ENCODE results near the gene CCDC159.
A peak's percentile ranks its signal among the peaks of the same experiment; 100 is the strongest.
"Not testable (repeated sequence)": the region's sequence is repeated elsewhere in the genome, so short reads cannot be mapped to it uniquely, and the experiment has no call there.

The CCDC159 gene

GRCh38 chr19:11325544-11325943 is 20.8 kb upstream of the CCDC159 start:
- Mint-ChIP-seq H3K27ac (no peak overlapping the region), H3K36me3 (peaks cover 4% of the 10 kb centered on the region), H3K4me1 (peaks cover 31% of the 10 kb centered on the region), H3K9me3 (no peaks in the 10 kb centered on the region), H3K4me3 (no peak overlapping the region), H3K27me3 (peaks cover 12% of the 10 kb centered on the region)
- CTCF ChIA-PET, result interaction anchor here (1.7 kb wide), 2 partner anchors 8 to 55 kb away, joined by 5 to 7 read pairs; no protein-coding TSS in a partner anchor
- no peak for DNase-seq

- Mint-ChIP-seq H3K4me1 (peaks cover 3% of the 10 kb centered on the region), H3K27me3 (no peaks in the 10 kb centered on the region), H3K36me3 (peaks cover 6% of the 10 kb centered on the region), H3K27ac (no peak overlapping the region), H3K9me3 (no peaks in the 10 kb centered on the region), H3K4me3 (no peak overlapping the region)
- DNase-seq, result no peak
- CTCF ChIA-PET, result no interaction called here
These were observed 16.2 kb upstream of the CCDC159 start for GRCh38 chr19:11330127-11330526.

GRCh38 chr19:11331502-11331901 is 14.8 kb upstream of the CCDC159 start:
- Mint-ChIP-seq H3K4me1 (no peaks in the 10 kb centered on the region), H3K27ac (no peak overlapping the region), H3K9me3 (no peaks in the 10 kb centered on the region), H3K4me3 (no peak overlapping the region), H3K36me3 (peaks cover 17% of the 10 kb centered on the region), H3K27me3 (no peaks in the 10 kb centered on the region)
- DNase-seq, result no peak
- CTCF ChIA-PET, result no interaction called here

GRCh38 chr19:11332822-11333221 is 13.5 kb upstream of the CCDC159 start:
- CTCF ChIA-PET, result interaction anchor here (0.6 to 1.7 kb wide), 2 partner anchors 8 to 45 kb away, joined by 3 to 5 read pairs; no protein-coding TSS in a partner anchor
- H3K9me3 Mint-ChIP-seq, result no peaks in the 10 kb centered on the region
- H3K4me3 Mint-ChIP-seq, result no peak overlapping the region
- H3K27ac Mint-ChIP-seq, result no peak overlapping the region
- H3K27me3 Mint-ChIP-seq, result no peaks in the 10 kb centered on the region
- H3K4me1 Mint-ChIP-seq, result peaks cover 9% of the 10 kb centered on the region
- H3K36me3 Mint-ChIP-seq, result peaks cover 20% of the 10 kb centered on the region
- DNase-seq, result no peak

GRCh38 chr19:11333838-11334237 is 12.5 kb upstream of the CCDC159 start:
- Mint-ChIP-seq H3K4me1 (peaks cover 17% of the 10 kb centered on the region), H3K36me3 (peaks cover 20% of the 10 kb centered on the region)
- DNase-seq, H3K27me3 Mint-ChIP-seq, H3K4me3 Mint-ChIP-seq, H3K9me3 Mint-ChIP-seq, H3K27ac Mint-ChIP-seq: not testable (repeated sequence)
- CTCF ChIA-PET, result interaction anchor here (1.7 kb wide), 1 partner anchor 9 kb away, joined by 5 read pairs; no protein-coding TSS in a partner anchor

- Mint-ChIP-seq H3K27ac (no peak overlapping the region), H3K4me1 (peaks cover 27% of the 10 kb centered on the region), H3K36me3 (peaks cover 20% of the 10 kb centered on the region), H3K4me3 (no peak overlapping the region), H3K9me3 (no peaks in the 10 kb centered on the region), H3K27me3 (peaks cover 7% of the 10 kb centered on the region)
- CTCF ChIA-PET, result no interaction called here
- no peak for DNase-seq
These were observed 10.7 kb upstream of the CCDC159 start for GRCh38 chr19:11335449-11336146.

GRCh38 chr19:11337080-11337479 is 9.2 kb upstream of the CCDC159 start:
- Mint-ChIP-seq H3K4me1 (peaks cover 27% of the 10 kb centered on the region), H3K4me3 (peak overlapping the region; percentile 7), H3K27me3 (peaks cover 7% of the 10 kb centered on the region), H3K27ac (no peak overlapping the region), H3K36me3 (peaks cover 20% of the 10 kb centered on the region), H3K9me3 (no peaks in the 10 kb centered on the region)
- CTCF ChIA-PET, result interaction anchor here (1.0 kb wide), 1 partner anchor 44 kb away, joined by 3 read pairs; no protein-coding TSS in a partner anchor
- DNase-seq, result no peak

- H3K4me1 Mint-ChIP-seq, result peaks cover 27% of the 10 kb centered on the region
- H3K27me3 Mint-ChIP-seq, result peaks cover 7% of the 10 kb centered on the region
- H3K27ac Mint-ChIP-seq, result no peak overlapping the region
- no peak for DNase-seq
- no peaks in the 10 kb centered on the region for H3K9me3 Mint-ChIP-seq
- CTCF ChIA-PET, result interaction anchor here (1.0 kb wide), 1 partner anchor 43 kb away, joined by 3 read pairs; no protein-coding TSS in a partner anchor
- no peak overlapping the region for H3K4me3 Mint-ChIP-seq
- H3K36me3 Mint-ChIP-seq, result peaks cover 18% of the 10 kb centered on the region
These were observed 8.2 kb upstream of the CCDC159 start for GRCh38 chr19:11338121-11338520.

GRCh38 chr19:11338569-11339253 is 7.6 kb upstream of the CCDC159 start:
- H3K27me3 Mint-ChIP-seq, result peaks cover 7% of the 10 kb centered on the region
- no peaks in the 10 kb centered on the region for H3K9me3 Mint-ChIP-seq
- H3K27ac Mint-ChIP-seq, result no peak overlapping the region
- peak overlapping the region; percentile 70 for H3K4me3 Mint-ChIP-seq
- no peak for DNase-seq
- CTCF ChIA-PET, result interaction anchor here (1.2 kb wide), 1 partner anchor 97 kb away, joined by 5 read pairs; no protein-coding TSS in a partner anchor
- H3K36me3 Mint-ChIP-seq, result peaks cover 18% of the 10 kb centered on the region
- peaks cover 27% of the 10 kb centered on the region for H3K4me1 Mint-ChIP-seq

GRCh38 chr19:11339254-11340098 is 6.8 kb upstream of the CCDC159 start, which contains the start of gene RAB3D:
TSS of gene RAB3D (minus strand) at chr19:11339657. CDS start at chr19:11337399, 2,258 bp downstream.
- DNase-seq, result peak; percentile 88
- H3K4me3 Mint-ChIP-seq, result peak within 1 kb of the TSS; percentile 70
- CTCF ChIA-PET, result interaction anchor here (0.8 to 1.2 kb wide), 2 partner anchors 97 to 201 kb away, joined by 3 to 5 read pairs; no protein-coding TSS in a partner anchor
- peaks cover 7% of the 10 kb centered on the region for H3K27me3 Mint-ChIP-seq
- H3K36me3 Mint-ChIP-seq, result peaks cover 16% of the 10 kb centered on the region
- H3K9me3 Mint-ChIP-seq, result no peaks in the 10 kb centered on the region
- H3K27ac Mint-ChIP-seq, result no peak within 1 kb of the TSS
- peaks cover 30% of the 10 kb centered on the region for H3K4me1 Mint-ChIP-seq

- peaks cover 14% of the 10 kb centered on the region for H3K36me3 Mint-ChIP-seq
- H3K9me3 Mint-ChIP-seq, DNase-seq, H3K27ac Mint-ChIP-seq, H3K27me3 Mint-ChIP-seq: not testable (repeated sequence)
- H3K4me3 Mint-ChIP-seq, result peak overlapping the region; percentile 70
- CTCF ChIA-PET, result interaction anchor here (0.8 to 1.2 kb wide), 2 partner anchors 98 to 202 kb away, joined by 3 to 5 read pairs; no protein-coding TSS in a partner anchor
- H3K4me1 Mint-ChIP-seq, result peaks cover 31% of the 10 kb centered on the region
These were observed 6.2 kb upstream of the CCDC159 start for GRCh38 chr19:11340099-11340467.

- H3K4me3 Mint-ChIP-seq, result no peak overlapping the region
- H3K36me3 Mint-ChIP-seq, result peaks cover 1% of the 10 kb centered on the region
- H3K4me1 Mint-ChIP-seq, result peaks cover 47% of the 10 kb centered on the region
- no peak for DNase-seq
- H3K27ac Mint-ChIP-seq, result no peak overlapping the region
- CTCF ChIA-PET, result no interaction called here
- H3K27me3 Mint-ChIP-seq, result peaks cover 7% of the 10 kb centered on the region
- no peaks in the 10 kb centered on the region for H3K9me3 Mint-ChIP-seq
These were observed 3.9 kb upstream of the CCDC159 start for GRCh38 chr19:11342429-11342828.

- Mint-ChIP-seq H3K27me3 (no peaks in the 10 kb centered on the region), H3K27ac (peak overlapping the region; percentile 88), H3K9me3 (peaks cover 11% of the 10 kb centered on the region), H3K36me3 (peaks cover 1% of the 10 kb centered on the region), H3K4me3 (peak overlapping the region; percentile 88), H3K4me1 (peaks cover 27% of the 10 kb centered on the region)
- CTCF ChIA-PET, result interaction anchor here (1.1 kb wide), 1 partner anchor 33 kb away, joined by 3 read pairs; no protein-coding TSS in a partner anchor
- DNase-seq, result no peak
These were observed 1.1 kb upstream of the CCDC159 start for GRCh38 chr19:11345122-11345803.
